Gastroesophageal sphincter (tissue), 4 donors: ENCODE measurements around the gene PLA2G3. TPM values are rescaled to one million over a fixed set of nuclear protein-coding genes. Genes with fewer than 3 reads are reported as not detected.
"Not testable (repeated sequence)": the region's sequence is repeated elsewhere in the genome, so short reads cannot be mapped to it uniquely, and the experiment has no call there.

Source experiments
- ATAC-seq: fragments of 150-250 bp; one replicate; pipeline ENCODE4 v1.9.1; 2016; ENCODE audit warnings: mild to moderate bottlenecking, moderate library complexity
- H3K27ac ChIP-seq, 4 donors: fragments of 200-600 bp; sonication (generic) in 3 of 4; 1 replicate in 3 of 4; 2 replicates in 1 of 4; pipeline ENCODE4 v1.5.1; 2016 to 2019
- H3K27me3 ChIP-seq: fragments of 200-600 bp; sonication (generic); one replicate; pipeline ENCODE4 v1.5.1; 2019
- H3K36me3 ChIP-seq, 2 donors: fragments of 200-600 bp; sonication (generic); one replicate each; pipeline ENCODE4 v1.5.1; 2019; ENCODE audit warnings: control low read depth in 1 of 2
- H3K4me1 ChIP-seq, 3 donors: fragments of 200-600 bp; sonication (generic); 1 replicate in 2 of 3; 2 replicates in 1 of 3; pipeline ENCODE4 v1.5.1; 2016 to 2019; ENCODE audit warnings: control low read depth in 2 of 3
- H3K4me3 ChIP-seq, 2 donors: fragments of 200-600 bp; sonication (generic); one replicate each; pipeline ENCODE4 v1.5.1; 2019; ENCODE audit warnings: mild to moderate bottlenecking in 1 of 2, moderate library complexity in 1 of 2
- H3K9me3 ChIP-seq, 3 donors: fragments of 200-600 bp; sonication (generic); one replicate each; pipeline ENCODE4 v1.5.1; 2017 to 2019; ENCODE audit warnings: control low read depth in 2 of 3
- EP300 ChIP-seq: sonication (generic); formaldehyde crosslinking; IDR thresholded peaks from one replicate; pipeline ENCODE4 v1.6.1; 2017; ENCODE audit warnings: antibody characterized with exemption, mild to moderate bottlenecking
- POLR2A ChIP-seq, 2 donors: fragments of 450-650 bp; IDR thresholded peaks; one replicate each; pipeline ENCODE4 v1.6.1; 2017; ENCODE audit warnings: antibody characterized with exemption in 2 of 2, mild to moderate bottlenecking in 2 of 2, moderate library complexity in 1 of 2
- POLR2AphosphoS5 ChIP-seq: sonication (generic); formaldehyde crosslinking; IDR thresholded peaks from one replicate; pipeline ENCODE4 v1.6.1; 2017; ENCODE audit warnings: antibody characterized with exemption
- WGBS, 2 donors: methylation state at CpG; one replicate each; pipeline ENCODE4 v1.1.5; 2018; ENCODE audit warnings: low coverage in 1 of 2; 5-methylcytosine and 5-hydroxymethylcytosine counted together
- total RNA-seq, 4 donors: library from RNA; depleted of rRNA; stranded (reverse); fragments of >200 nt; gene quantifications; one replicate each; pipeline ENCODE4 v1.1.0, GENCODE V29; 2016
- TF ChIP-seq, protein P1 (sequence below), 4 experiments: fragments of 200-600 bp in 2 of 4; fragments of 450-650 bp in 2 of 4; sonication (generic) in 1 of 4; IDR thresholded peaks; one replicate each; pipeline ENCODE4 v1.5.1; 2017 to 2019; ENCODE audit warnings: antibody characterized with exemption in 4 of 4, mild to moderate bottlenecking in 2 of 4, moderate library complexity in 2 of 4

The PLA2G3 gene
- total RNA-seq, 4 donors from 2014 or later, result 0.12 to 0.47 (median 0.22) TPM; not detected in 1

DNA sequence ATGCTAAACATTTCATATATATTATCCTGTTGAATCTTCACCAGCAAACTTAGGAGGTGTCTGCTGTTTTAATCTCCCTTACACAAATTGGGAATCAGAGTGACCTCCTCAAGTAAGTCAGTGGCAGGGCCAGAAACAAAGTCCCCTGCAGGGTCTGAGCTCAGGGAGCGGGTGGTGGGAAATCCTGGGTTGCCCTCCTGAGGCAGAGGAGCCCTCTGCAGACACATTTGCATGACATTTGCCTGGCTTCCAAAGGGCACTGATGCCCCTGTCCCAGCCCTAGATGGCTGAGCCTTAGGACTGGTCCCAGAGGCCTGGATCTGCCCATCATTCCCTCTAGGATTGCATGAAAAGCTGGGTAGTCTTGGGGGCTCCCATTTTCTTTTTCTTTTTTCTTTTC lies 19.7 kb downstream of the PLA2G3 start:
- 100% methylated on average over 1 of the region's 1 CpG for WGBS, 2 donors

GRCh38 chr22:31120230-31120629 lies 20.1 kb downstream of the PLA2G3 start:
- ATAC-seq, result no peak
- WGBS, 2 donors, result 83% methylated on average over 1 of the region's 5 CpGs; no CpG with 5 or more reads in 1 of the 2 donors
- Histone ChIP-seq H3K27me3 (no peaks in the 10 kb centered on the region), H3K9me3 (no peaks in the 10 kb centered on the region), H3K36me3 (no peaks in the 10 kb centered on the region), H3K4me3 (no peak overlapping the region), H3K27ac (no peak overlapping the region), H3K4me1 (peaks cover 0 to 20% (median 13%) of the 10 kb centered on the region in 3 donors)
- TF ChIP-seq POLR2A (IDR thresholded peaks at IDR 0.05) (no peak), EP300 (no peak), POLR2AphosphoS5 (no peak)
- TF ChIP-seq, protein P1, sequence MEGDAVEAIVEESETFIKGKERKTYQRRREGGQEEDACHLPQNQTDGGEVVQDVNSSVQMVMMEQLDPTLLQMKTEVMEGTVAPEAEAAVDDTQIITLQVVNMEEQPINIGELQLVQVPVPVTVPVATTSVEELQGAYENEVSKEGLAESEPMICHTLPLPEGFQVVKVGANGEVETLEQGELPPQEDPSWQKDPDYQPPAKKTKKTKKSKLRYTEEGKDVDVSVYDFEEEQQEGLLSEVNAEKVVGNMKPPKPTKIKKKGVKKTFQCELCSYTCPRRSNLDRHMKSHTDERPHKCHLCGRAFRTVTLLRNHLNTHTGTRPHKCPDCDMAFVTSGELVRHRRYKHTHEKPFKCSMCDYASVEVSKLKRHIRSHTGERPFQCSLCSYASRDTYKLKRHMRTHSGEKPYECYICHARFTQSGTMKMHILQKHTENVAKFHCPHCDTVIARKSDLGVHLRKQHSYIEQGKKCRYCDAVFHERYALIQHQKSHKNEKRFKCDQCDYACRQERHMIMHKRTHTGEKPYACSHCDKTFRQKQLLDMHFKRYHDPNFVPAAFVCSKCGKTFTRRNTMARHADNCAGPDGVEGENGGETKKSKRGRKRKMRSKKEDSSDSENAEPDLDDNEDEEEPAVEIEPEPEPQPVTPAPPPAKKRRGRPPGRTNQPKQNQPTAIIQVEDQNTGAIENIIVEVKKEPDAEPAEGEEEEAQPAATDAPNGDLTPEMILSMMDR (IDR thresholded peaks at IDR 0.05), result no peak

More for the DNA sequence above, 19.7 kb downstream of the PLA2G3 start:
- no peak for ATAC-seq
- Histone ChIP-seq H3K4me3 (no peak overlapping the region), H3K36me3 (no peaks in the 10 kb centered on the region), H3K27ac (no peak overlapping the region), H3K4me1 (peaks cover 0 to 20% (median 13%) of the 10 kb centered on the region in 3 donors), H3K27me3 (no peaks in the 10 kb centered on the region), H3K9me3 (no peaks in the 10 kb centered on the region)
- TF ChIP-seq POLR2AphosphoS5 (no peak), POLR2A (IDR thresholded peaks at IDR 0.05) (no peak), EP300 (no peak)
- TF ChIP-seq, protein P1 (IDR thresholded peaks at IDR 0.05), result no peak

DNA sequence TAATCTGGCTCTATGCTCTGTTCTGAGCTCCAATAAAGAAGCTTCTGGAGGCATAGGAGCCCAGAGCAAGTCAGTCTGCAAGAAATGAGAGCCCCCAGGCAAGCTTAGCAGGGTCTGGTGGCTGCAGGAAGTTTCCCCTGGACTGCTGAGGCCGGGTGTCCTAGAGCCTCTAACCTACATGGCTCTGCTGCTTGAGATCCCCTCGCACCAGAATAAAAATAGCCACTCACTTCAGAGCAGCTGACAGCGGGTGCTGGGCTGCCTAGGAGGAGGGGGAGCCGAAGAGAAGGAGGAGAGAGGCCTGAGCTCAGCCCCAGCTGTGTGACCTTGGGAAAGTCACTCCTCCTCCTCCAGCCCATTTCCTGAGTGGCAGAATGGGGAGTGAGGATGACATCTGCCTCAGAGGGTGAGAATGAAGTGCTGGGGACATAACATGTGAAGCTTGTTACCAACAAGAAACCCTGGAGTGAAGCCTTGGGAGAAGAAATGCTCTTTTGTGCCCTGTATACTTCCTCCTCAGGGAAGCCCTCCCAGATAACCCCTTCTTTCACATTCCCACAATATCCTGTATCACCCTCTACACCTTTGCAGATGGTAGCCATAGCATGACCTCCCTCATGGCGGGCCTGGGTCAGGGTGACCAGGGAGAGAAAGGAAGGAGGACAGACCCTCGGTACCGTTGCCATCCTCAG lies 21.1 kb downstream of the PLA2G3 start:
- H3K4me3 ChIP-seq, result no peak overlapping the region
- H3K27ac ChIP-seq, result no peak overlapping the region
- no peaks in the 10 kb centered on the region for H3K27me3 ChIP-seq
- H3K9me3 ChIP-seq, result no peaks in the 10 kb centered on the region
- H3K4me1 ChIP-seq, result peaks cover 0 to 20% (median 13%) of the 10 kb centered on the region in 3 donors
- WGBS, 2 donors, result 73 to 80% methylated on average over 3 to 4 of the region's 7 CpGs
- ATAC-seq, result no peak
- TF ChIP-seq POLR2AphosphoS5 (no peak), POLR2A (IDR thresholded peaks at IDR 0.05) (no peak), EP300 (no peak)
- TF ChIP-seq, protein P1 (IDR thresholded peaks at IDR 0.05), result no peak
- no peaks in the 10 kb centered on the region for H3K36me3 ChIP-seq

- H3K27me3 ChIP-seq, result no peaks in the 10 kb centered on the region
- no peak overlapping the region for H3K27ac ChIP-seq
- no peaks in the 10 kb centered on the region for H3K36me3 ChIP-seq
- 100% methylated on average over 2 of the region's 3 CpGs; no CpG with 5 or more reads in 1 of the 2 donors for WGBS, 2 donors
- TF ChIP-seq EP300, result no peak
- TF ChIP-seq, protein P1 (IDR thresholded peaks at IDR 0.05), result no peak
- TF ChIP-seq POLR2A (IDR thresholded peaks at IDR 0.05), result no peak
- no peak for TF ChIP-seq POLR2AphosphoS5
- H3K4me3 ChIP-seq, result no peak overlapping the region
- H3K9me3 ChIP-seq, result no peaks in the 10 kb centered on the region
- ATAC-seq, result no peak
- peaks cover 0 to 14% (median 11%) of the 10 kb centered on the region in 3 donors for H3K4me1 ChIP-seq
Measured at GRCh38 chr22:31118046-31118820, 22.1 kb downstream of the PLA2G3 start.

DNA sequence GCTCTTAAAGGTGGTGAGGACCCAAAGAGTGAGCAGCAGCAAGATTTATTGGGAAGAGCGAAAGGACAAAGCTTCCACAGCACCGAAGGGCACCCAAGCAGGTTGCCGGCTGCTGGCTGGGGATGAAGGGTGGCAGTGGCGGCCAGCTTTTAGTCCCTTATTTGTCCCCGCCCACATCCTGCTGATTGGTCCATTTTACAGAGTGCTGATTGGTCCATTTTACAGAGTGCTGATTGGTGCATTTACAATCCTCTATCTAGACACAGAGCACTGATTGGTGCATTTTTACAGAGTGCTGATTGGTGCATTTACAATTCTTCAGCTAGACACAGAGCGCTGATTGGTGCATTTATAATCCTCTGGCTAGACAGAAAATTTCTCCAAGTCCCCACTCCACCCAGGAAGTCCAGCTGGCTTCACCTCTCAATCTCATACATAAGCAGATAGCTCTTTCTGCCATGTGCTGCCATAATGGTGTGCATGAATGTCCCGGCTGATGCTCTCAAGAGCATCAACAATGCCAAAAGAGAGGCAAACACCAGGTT lies 27.7 kb downstream of the PLA2G3 start:
- not testable (repeated sequence) for ATAC-seq, H3K4me1 ChIP-seq, H3K4me3 ChIP-seq, H3K36me3 ChIP-seq, H3K27ac ChIP-seq, H3K9me3 ChIP-seq, H3K27me3 ChIP-seq
- WGBS, 2 donors, result 91 to 97% methylated on average over 4 to 6 of the region's 7 CpGs
